ENCODE data around the gene YDJC. TPM values are rescaled to one million over a fixed set of nuclear protein-coding genes. Genes with fewer than 3 reads are reported as not detected.
A peak's percentile ranks its signal among the peaks of the same experiment; 100 is the strongest.

The YDJC gene
- total and polyA plus RNA-seq, 9 of the 15 experiments (the other 6 are each of a cell fraction or from before 2014, with no cell fraction given): 13.5 to 871 (median 164) TPM

DNA sequence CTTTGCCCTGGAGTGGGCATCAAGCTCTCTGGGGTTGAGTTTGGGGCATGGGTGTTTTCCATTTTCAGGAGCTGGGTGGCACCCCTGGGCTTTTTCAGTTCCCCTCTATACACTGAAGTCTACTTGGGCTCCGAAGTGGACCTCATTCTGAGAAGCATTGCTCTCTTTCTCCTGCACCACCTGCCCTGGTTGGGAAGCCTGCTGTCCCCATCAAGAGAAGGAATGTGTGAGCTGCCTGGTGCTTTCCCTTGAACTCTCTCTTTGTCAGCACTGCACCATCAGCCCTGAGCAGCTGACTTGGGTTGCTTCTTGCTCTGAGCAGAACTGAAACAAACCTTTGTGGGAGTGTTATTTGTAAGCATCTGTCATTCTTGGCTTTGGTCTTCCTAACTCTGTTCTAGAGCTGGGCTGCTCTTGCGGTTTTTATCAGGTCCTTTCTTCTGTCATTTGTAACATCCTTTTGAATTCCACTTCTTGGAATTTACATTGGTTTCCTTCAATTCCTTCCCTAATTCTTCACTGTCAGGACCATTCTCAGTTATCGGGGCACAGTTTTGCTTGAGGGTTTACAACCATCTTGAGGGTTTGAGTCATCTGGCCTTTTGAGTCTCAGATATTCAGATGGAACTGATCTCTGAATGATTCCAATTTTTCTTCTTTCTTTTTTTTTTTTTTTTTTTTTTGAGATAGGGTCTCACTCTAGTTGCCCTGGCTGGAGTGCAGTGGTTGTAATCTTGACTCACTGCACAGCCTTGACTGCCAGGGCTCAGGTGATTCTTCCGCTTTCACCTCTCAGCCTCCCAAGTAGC lies 41.8 kb downstream of the YDJC start (continued):
- TF ChIP-seq, protein P1, sequence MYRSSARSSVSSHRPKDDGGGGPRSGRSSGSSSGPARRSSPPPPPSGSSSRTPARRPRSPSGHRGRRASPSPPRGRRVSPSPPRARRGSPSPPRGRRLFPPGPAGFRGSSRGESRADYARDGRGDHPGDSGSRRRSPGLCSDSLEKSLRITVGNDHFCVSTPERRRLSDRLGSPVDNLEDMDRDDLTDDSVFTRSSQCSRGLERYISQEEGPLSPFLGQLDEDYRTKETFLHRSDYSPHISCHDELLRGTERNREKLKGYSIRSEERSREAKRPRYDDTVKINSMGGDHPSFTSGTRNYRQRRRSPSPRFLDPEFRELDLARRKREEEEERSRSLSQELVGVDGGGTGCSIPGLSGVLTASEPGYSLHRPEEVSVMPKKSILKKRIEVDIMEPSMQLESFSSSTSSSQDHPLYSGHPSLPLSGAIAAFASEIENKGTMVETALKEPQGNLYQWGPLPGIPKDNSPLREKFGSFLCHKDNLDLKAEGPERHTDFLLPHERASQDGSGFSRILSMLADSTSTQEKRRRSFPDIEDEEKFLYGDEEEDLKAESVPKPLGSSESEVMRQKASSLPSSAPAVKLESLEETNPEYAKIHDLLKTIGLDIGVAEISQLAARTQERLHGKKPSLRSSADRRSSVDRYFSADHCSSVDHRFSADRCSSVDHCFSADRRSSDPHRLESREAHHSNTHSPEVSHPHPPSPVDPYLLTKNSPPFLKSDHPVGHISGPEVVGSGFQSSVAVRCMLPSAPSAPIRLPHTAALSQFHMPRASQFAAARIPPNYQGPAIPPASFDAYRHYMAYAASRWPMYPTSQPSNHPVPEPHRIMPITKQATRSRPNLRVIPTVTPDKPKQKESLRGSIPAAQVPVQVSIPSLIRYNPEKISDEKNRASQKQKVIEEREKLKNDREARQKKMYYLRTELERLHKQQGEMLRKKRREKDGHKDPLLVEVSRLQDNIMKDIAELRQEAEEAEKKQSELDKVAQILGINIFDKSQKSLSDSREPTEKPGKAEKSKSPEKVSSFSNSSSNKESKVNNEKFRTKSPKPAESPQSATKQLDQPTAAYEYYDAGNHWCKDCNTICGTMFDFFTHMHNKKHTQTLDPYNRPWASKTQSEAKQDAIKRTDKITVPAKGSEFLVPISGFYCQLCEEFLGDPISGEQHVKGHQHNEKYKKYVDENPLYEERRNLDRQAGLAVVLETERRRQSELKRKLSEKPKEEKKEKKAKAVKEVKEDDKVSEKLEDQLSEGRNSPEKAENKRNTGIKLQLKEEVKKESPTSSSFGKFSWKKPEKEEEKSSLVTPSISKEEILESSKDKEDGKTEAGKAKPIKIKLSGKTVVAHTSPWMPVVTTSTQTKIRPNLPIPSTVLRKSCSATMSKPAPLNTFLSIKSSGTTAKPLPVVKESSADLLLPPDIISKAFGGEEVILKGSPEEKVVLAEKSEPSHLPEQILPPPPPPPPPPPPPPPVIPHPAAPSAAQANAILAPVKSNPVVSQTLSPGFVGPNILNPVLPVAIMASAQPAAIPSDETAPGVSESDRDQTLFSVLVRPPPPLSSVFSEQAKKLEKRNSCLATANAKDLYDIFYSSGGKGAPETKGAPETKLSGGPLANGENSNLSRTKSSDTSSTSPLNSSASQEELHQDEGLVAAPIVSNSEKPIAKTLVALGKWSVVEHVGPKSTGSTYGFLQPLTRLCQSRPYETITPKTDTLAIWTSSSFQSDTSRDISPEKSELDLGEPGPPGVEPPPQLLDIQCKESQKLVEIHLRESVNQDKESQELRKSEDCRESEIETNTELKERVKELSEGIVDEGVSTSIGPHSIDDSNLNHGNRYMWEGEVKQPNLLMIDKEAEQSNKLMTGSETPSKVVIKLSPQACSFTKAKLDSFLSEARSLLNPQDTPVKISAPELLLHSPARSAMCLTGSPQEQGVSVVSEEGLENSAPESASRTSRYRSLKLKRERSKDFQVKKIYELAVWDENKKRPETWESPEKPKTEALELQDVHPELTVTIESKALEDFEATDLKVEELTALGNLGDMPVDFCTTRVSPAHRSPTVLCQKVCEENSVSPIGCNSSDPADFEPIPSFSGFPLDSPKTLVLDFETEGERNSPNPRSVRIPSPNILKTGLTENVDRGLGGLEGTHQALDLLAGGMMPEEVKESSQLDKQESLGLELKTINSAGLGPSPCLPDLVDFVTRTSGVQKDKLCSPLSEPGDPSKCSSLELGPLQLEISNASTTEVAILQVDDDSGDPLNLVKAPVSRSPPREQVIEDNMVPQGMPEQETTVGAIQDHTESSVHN (IDR thresholded peaks at IDR 0.05; ENCODE audit: borderline replicate concordance in 1 of 2, low read depth in 1 of 2): no peak
- TF ChIP-seq, protein P2, sequence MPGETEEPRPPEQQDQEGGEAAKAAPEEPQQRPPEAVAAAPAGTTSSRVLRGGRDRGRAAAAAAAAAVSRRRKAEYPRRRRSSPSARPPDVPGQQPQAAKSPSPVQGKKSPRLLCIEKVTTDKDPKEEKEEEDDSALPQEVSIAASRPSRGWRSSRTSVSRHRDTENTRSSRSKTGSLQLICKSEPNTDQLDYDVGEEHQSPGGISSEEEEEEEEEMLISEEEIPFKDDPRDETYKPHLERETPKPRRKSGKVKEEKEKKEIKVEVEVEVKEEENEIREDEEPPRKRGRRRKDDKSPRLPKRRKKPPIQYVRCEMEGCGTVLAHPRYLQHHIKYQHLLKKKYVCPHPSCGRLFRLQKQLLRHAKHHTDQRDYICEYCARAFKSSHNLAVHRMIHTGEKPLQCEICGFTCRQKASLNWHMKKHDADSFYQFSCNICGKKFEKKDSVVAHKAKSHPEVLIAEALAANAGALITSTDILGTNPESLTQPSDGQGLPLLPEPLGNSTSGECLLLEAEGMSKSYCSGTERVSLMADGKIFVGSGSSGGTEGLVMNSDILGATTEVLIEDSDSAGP (CRISPR knock-in tag; IDR thresholded peaks at IDR 0.05): no peak
- TF ChIP-seq NBN (IDR thresholded peaks at IDR 0.05; ENCODE audit: low read depth) (no peak), SMAD4 (CRISPR knock-in tag; conservative IDR thresholded peaks at IDR 0.05) (peak; percentile 94), ZBTB2 (IDR thresholded peaks at IDR 0.05) (no peak), NFIC (IDR thresholded peaks at IDR 0.05) (no peak)
- TF ChIP-seq, protein P3, sequence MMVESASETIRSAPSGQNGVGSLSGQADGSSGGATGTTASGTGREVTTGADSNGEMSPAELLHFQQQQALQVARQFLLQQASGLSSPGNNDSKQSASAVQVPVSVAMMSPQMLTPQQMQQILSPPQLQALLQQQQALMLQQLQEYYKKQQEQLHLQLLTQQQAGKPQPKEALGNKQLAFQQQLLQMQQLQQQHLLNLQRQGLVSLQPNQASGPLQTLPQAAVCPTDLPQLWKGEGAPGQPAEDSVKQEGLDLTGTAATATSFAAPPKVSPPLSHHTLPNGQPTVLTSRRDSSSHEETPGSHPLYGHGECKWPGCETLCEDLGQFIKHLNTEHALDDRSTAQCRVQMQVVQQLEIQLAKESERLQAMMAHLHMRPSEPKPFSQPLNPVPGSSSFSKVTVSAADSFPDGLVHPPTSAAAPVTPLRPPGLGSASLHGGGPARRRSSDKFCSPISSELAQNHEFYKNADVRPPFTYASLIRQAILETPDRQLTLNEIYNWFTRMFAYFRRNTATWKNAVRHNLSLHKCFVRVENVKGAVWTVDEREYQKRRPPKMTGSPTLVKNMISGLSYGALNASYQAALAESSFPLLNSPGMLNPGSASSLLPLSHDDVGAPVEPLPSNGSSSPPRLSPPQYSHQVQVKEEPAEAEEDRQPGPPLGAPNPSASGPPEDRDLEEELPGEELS (CRISPR knock-in tag; IDR thresholded peaks at IDR 0.05; ENCODE audit: borderline replicate concordance): no peak
- TF ChIP-seq, protein P4, sequence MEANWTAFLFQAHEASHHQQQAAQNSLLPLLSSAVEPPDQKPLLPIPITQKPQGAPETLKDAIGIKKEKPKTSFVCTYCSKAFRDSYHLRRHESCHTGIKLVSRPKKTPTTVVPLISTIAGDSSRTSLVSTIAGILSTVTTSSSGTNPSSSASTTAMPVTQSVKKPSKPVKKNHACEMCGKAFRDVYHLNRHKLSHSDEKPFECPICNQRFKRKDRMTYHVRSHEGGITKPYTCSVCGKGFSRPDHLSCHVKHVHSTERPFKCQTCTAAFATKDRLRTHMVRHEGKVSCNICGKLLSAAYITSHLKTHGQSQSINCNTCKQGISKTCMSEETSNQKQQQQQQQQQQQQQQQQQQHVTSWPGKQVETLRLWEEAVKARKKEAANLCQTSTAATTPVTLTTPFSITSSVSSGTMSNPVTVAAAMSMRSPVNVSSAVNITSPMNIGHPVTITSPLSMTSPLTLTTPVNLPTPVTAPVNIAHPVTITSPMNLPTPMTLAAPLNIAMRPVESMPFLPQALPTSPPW (CRISPR knock-in tag; IDR thresholded peaks at IDR 0.05): 0 out of 2 replicates have a peak, but pooled peaks have one; percentile 42

Measured in K562 (cell line).